Astrocyte (in vitro differentiated cells and primary cell): ENCODE results near the gene NAGLU.

Experiments used
- CTCF ChIP-seq: IDR thresholded peaks from 2 replicates; pipeline ENCODE4 v1.5.1; 2011; ENCODE audit warnings: low read depth, mild to moderate bottlenecking, inconsistent platforms, low read length, moderate library complexity; ENCODE audit not compliant: insufficient read depth
- EZH2 ChIP-seq: IDR thresholded peaks from 2 replicates; pipeline ENCODE4 v1.6.1; 2012; ENCODE audit warnings: mild to moderate bottlenecking, low read length, inconsistent platforms; ENCODE audit not compliant: insufficient read depth

GRCh38 chr17:42579794-42580551, 43.9 kb downstream of the NAGLU start:
- TF ChIP-seq CTCF (no peak), EZH2 (no peak)
